GM19035 (cell line): ENCODE data around the gene APOLD1.
"Not testable (repeated sequence)": the region's sequence is repeated elsewhere in the genome, so short reads cannot be mapped to it uniquely, and the experiment has no call there.

Experiments
- ATAC-seq: cut with Tn5 transposase; IDR thresholded peaks from one replicate; pipeline ENCODE4 v1.9.1; 2021; ENCODE audit not compliant: unreplicated experiment

The APOLD1 gene

DNA sequence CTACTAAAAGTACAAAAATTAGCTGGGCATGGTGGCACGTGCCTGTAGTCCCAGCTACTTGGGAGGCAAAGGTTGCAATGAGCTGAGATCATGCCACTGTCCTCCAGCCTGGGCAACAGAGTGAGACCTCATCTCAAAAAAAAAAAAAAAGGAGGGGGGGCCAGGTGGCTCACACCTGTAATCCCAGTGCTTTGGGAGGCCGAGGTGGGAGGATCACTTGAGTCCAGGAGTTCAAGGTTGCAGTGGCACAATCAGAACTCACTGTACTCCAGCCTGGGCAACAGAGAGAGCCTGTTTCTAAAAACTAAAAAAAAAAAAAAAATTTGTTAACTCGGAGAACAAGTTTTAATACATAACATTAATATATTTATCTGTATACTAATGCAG lies 22.1 kb downstream of the APOLD1 start:
- ATAC-seq, result not testable (repeated sequence)

DNA sequence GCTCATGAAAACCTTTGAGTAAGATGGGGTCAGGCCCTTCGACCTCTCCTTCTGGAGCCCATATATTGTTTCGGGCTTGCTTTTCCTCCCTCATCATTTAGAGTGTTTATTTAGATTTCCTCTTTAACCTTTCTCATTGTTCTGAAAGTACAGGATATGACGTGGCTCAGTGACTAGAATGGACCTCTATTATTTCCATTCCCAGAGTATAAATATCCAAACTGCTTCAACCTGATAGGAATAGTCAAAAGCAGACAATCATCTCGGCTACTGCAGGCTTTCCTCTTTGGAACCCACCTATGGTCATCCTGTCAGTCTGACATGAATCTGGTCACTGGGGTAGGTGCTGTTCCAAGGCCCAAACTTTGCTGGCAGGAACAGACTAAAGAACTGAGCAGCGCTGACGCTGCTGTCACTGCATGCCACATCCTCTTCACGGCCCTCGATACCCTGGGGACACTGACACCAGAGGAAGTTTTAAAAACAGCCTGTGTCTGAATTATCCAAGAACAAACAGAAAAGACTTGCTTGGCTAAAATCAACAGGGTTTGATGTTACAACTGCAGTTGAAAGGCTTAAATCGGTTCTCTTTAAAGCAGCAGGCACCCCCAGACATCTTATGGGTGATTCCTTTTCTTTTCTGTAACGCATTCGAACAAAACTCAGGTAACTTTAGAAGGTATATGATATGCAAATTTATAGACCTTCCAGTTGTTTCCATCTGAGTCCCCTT lies 22.7 kb downstream of the APOLD1 start:
- ATAC-seq, result peak; percentile 63

DNA sequence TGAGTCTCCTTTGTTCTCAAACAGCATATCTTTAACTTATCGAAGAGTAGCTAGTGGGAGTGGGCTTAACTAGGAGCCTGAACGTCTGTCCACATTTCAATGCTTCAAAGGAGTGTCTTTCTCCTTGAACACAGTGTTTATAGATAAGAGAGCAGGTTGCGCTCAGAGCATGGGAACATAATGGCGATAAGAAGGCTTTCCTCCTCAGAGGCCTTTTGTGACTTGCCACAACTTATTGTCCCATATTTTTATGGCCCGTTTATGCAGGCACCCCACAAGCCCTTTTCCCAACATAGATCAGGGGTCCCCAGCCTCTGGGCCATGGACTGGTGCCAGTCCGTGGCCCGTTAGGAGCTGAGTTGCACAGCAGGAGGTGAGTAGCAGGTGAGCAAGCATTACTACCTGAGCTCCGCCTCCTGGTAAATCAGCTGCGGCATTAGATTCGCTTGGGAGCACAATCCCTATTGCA lies 25.1 kb downstream of the APOLD1 start:
- no peak for ATAC-seq

DNA sequence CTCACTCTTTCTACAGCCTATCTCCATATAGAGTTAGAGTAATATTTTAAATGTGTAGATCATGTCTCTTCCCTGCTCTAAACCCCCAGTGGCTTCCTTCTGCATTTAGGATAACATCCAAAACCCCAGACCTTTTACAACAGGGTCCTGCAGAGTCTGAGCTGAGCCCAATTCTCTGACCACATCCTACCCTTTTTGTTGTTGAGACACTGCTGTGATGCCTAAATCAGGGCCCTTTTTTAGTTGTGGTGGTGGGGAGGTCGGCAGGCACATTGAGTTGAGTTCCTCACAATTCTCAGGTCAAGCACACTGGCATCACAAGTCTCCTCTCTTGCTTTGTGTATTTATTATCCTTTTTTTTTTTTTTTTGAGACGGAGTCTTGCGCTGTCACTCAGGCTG lies 25.9 kb downstream of the APOLD1 start:
- ATAC-seq, result no peak

- no peak for ATAC-seq
Measured at GRCh38 chr12:12812174-12812573, 26.7 kb downstream of the APOLD1 start.

DNA sequence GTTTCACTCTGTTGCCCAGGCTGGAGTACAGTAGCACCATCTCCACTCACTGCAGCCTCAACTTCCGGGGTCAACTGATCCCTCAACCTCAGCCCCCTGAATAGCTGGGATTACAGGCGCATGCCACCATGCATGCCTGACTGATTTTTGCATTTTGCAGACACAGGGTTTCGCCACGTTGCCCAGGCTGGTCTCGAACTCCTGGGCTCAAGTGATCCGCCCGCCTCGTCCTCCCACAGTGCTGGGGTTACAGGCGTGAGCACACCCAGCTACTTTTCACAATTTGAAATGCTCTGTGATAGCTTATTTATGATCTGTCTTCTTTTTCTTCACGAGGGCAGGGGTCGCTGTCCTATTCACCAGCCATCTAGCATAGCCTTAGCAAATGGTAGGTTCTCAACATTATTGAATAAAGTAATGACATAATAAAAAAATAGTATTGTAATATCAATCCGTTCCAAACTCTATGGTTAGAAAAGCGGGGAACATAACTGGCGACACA lies 27.2 kb downstream of the APOLD1 start:
- no peak for ATAC-seq

DNA sequence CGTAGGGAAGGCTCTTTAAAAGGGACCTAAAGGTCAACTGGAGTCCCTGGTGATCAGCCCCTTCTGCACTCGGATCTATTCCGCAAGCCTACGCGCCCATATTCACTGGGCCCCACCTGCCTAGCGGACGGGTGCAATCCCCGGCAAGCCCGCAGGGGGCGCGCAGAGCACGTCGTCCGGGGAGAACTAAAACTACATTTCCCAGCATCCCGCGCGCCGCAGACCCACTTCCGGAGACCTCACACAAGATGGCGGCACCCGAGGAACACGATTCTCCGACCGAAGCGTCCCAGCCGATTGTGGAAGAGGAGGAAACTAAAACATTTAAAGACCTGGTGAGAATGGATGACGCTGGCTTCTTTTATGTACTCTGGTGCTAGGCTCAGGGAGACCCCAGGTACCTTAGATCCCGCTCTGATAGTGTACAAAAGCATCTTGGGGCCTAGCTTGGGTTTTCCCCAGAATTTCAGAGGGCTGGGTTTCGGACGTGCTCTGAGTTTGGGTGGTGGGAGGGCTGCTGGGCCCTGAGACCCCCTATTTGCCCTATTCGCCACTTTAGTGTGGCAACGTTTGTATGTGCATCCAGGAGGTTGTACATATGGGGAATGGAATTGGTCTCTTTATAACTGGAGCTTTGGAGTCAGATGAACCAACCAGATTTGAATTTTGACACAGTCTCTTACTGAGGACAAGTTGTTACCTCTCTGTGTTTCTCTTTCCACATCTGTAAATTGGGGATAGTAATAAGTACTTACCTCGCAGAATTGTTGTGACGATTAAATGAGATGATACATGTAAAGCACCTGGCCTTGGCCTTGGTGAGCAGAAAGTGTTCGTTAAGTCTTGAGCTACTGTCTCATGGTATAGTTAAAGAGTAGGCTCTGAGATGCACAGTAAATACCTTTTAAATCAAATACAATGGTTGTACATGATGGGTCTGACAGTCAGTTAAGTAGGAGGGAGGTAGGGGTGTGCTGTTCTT lies 28.0 kb downstream of the APOLD1 start, which contains the start of gene DDX47:
DDX47 (plus strand) TSS at position 227 of the 982 bp plus-strand sequence; CDS start at position 249, 22 bp downstream.
- ATAC-seq, result peak; percentile 71

DNA sequence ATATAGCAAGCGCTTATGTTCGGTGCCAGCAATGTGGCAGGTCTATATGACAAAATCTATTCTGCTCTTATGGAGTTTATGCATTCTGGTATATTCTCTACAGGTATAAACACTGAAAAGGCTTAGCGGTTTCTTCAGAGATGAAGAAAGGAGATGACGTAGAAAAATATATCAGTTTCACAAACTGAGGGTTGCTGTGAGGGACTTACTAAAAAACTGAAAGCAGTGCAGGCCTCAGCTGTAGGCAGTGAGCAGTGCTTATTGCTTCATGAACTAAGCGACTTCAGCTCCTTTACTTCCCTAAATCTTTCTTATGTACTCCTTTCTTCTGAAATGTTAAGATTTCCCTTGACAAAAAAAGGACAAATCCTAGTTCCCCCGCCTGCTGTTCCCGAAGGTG lies 32.2 kb downstream of the APOLD1 start:
- ATAC-seq, result peak; percentile 61

GRCh38 chr12:12818701-12819100 lies 33.2 kb downstream of the APOLD1 start:
- no peak for ATAC-seq

- ATAC-seq, result no peak
Measured at GRCh38 chr12:12819221-12819620, 33.8 kb downstream of the APOLD1 start.

- no peak for ATAC-seq
Measured at GRCh38 chr12:12819752-12820311, 34.4 kb downstream of the APOLD1 start.

DNA sequence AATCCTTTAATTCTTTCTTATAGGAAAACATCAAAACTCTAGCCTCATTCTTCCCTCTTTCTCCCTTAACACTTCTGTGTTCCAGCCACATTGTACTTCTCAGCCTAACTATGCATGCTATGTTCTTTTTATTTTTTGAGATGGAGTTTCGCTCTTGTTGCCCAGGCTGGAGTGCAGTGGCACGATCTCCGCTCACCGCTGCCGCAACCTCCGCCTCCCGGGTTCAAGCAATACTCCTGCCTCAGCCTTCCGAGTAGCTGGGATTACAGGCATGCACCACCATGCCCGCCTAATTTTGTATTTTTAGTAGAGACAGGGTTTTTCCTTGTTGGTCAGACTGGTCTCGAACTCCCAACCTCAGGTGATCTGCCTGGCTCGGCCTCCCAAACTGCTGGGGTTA lies 34.9 kb downstream of the APOLD1 start:
- not testable (repeated sequence) for ATAC-seq

DNA sequence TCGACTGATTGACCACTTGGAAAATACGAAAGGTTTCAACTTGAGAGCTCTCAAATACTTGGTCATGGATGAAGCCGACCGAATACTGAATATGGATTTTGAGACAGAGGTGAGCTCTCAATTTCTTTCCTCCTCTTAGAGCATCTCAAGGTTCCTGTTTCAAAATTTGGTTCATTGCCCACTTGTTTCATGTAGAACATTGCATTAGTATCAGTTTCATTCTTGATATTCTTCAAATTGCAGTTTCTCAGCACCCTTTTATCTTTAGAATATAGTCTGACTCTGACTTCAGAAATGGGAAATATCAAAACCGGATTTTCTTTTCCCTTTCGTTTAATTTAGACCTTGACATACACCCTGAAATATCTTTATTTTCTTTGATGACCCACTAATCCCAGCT lies 36.5 kb downstream of the APOLD1 start:
- ATAC-seq, result no peak

GRCh38 chr12:12822886-12823285 lies 37.4 kb downstream of the APOLD1 start:
- ATAC-seq, result no peak

DNA sequence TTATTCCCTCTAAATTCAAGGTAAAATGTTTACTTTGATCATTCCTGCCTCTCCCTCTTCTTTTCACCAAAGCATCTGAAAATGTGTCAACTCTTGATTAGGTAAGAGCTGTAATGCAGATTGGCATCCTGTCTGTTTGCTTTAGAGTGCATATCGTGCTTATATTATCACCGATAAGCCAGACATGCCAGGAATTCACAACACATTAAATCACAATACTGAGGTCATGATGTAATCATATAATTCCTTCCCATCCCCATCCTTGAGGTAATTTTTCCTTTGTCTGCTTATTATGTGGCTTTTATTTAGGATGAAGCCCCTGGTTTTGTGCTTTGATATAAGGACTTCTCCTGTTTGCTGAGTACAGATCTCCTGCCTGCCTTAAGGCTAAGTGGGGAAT lies 37.8 kb downstream of the APOLD1 start:
- ATAC-seq, result no peak

- ATAC-seq, result no peak
Measured at GRCh38 chr12:12823811-12824210, 38.4 kb downstream of the APOLD1 start.

DNA sequence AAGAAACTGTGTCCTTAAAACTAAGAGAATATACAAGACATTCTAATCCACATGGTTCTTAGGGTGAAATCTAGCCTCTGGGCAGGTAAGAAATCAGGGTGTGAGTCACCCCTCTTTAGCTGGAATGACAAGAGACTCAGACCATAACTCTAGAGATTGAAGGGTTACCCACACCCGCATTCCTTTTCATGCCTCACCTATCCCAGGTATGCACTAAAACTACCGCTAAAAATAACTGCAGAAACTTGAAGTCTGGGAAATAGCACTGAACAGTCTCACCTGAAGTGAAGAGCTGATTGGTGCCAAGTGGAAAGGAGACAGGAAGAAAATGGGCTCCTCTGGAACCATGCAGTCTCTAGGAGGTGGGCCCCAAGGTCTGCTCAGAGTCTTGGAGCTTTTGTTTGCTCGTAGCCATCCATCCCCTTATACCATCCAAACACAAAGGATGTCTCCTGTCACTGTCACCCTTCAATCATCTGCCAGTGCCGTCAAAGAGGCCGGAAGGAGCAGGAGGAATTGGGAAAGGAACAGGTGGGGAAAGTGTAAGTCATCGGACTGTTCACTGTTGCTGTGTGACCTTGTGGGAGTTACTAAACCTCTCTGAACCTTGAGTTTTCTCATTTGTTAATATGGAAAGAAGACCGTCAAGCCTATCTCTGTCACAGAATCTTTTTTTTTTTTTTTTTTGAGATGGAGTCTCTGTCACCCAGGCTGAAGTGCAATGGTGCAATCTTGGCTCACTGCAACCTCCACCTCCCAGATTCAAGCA lies 50.1 kb downstream of the APOLD1 start:
- ATAC-seq, result no peak

DNA sequence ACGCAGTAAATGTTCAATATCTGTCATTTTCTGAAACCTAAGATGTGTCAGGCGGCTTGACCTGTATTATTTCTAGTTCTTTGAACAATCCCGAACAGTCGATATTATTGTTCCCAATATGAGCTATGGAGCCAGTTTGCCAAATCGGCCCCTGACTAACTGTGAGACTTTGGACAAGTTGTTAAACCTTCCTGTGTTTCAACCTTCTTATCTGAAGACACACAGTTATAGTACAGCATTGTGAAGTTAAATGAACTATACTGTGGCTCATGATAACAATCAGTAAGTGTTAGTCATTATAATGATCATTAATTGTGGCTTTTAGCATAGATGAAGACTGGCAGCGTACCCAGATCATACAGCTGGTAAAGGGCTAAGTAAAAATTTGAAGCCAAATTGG lies 51.1 kb downstream of the APOLD1 start:
- no peak for ATAC-seq

- ATAC-seq, result peak; percentile 59
Measured at GRCh38 chr12:12837025-12837812, 51.8 kb downstream of the APOLD1 start.

DNA sequence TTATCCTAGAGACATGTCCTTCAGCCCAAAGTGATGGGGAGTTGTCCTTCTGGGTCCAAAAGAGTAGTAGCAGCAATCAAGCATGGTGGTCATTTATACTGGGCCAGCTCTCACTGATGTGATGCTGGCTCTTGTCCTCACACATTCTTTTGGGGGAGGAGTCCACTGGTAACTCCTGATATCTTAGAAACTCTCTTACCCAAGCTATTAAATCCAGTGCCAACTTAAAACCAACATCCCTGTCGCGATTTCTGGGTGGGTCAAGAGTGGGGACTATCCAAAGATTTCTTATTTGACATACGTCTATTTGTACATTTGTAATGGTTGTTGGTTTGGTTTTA lies 52.3 kb downstream of the APOLD1 start:
- no peak for ATAC-seq
